Measurements from ENCODE around the gene PDPN. TPM values are rescaled to one million over a fixed set of nuclear protein-coding genes. Genes with fewer than 3 reads are reported as not detected.

Gene PDPN
- total and polyA plus RNA-seq, 2 experiments from 2014 or later, result 67.3 to 82.8 TPM

DNA sequence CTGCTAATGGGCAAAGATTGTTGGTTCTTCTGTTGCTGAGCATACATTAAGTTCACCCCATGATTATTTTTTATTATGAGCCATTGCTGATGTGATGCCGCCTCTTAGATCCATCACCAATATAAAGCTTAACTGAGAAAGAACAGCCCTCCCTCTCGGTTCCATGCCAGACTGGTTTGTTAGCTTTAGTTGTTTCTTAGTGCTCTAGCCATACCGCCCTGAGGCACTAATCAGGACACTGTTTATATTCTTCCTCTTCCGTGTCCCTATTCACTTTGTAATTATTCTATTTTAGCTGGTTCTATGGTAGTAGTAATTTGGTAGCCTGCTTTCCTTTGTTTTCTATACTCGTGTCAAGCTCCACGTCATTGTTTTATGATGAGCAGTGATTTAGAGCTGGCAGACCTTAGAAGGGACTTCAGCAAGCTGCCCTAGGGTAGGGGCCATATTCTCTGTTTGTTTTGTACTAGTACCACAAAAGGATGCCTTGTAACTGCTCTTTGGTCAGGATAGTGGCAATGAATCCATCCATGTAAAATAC, 27.3 kb upstream of the PDPN start:
- Histone ChIP-seq H3F3A (replicated peaks; ENCODE audit: low read depth) (no peaks in the 10 kb centered on the region), H3K79me2 (replicated peaks; ENCODE audit: insufficient read depth) (no peaks in the 10 kb centered on the region), H3K4me1 (ENCODE audit: insufficient read depth) (no peaks in the 10 kb centered on the region), H3K36me3 (ENCODE audit: insufficient read depth) (no peaks in the 10 kb centered on the region), H4K20me1 (replicated peaks; ENCODE audit: insufficient read depth) (no peaks in the 10 kb centered on the region), H3K27ac (ENCODE audit: low read depth) (no peak overlapping the region), H2AFZ (peak overlapping the region; percentile 19; the same call in 1 of the 2 replicates), H3K27me3 (ENCODE audit: insufficient read depth) (no peaks in the 10 kb centered on the region), H3K4me2 (no peak overlapping the region), H3K9me2 (ENCODE audit: insufficient read depth) (no peaks in the 10 kb centered on the region), H3K4me3 (no peak overlapping the region)
- no peak for TF ChIP-seq POLR2AphosphoS5 (IDR thresholded peaks at IDR 0.05; ENCODE audit: low read depth)
- TF ChIP-seq EZH2phosphoT487 (IDR thresholded peaks at IDR 0.05; ENCODE audit: unreplicated experiment), result no peak
- no peak for TF ChIP-seq ZNF114 (CRISPR knock-in tag; IDR thresholded peaks at IDR 0.05)
- no peak for TF ChIP-seq CREB1 (CRISPR knock-in tag; IDR thresholded peaks at IDR 0.05; ENCODE audit: low read depth)
- TF ChIP-seq JUNB (IDR thresholded peaks at IDR 0.05; ENCODE audit: unreplicated experiment), result no peak
- TF ChIP-seq ZNF331 (CRISPR knock-in tag; IDR thresholded peaks at IDR 0.05; ENCODE audit: low read depth), result no peak
- TF ChIP-seq, protein P1, sequence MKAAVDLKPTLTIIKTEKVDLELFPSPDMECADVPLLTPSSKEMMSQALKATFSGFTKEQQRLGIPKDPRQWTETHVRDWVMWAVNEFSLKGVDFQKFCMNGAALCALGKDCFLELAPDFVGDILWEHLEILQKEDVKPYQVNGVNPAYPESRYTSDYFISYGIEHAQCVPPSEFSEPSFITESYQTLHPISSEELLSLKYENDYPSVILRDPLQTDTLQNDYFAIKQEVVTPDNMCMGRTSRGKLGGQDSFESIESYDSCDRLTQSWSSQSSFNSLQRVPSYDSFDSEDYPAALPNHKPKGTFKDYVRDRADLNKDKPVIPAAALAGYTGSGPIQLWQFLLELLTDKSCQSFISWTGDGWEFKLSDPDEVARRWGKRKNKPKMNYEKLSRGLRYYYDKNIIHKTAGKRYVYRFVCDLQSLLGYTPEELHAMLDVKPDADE (IDR thresholded peaks at IDR 0.05), result no peak
- Mint-ChIP-seq H3K36me3 (ENCODE audit: low read depth) (no peaks in the 10 kb centered on the region), H3K4me3 (no peak overlapping the region), H3K27me3 (ENCODE audit: insufficient read depth, low read depth, poor library complexity) (peaks cover 2% of the 10 kb centered on the region), H3K9me3 (no peaks in the 10 kb centered on the region), H3K4me1 (no peaks in the 10 kb centered on the region), H3K27ac (no peak overlapping the region)
- DNase-seq (ENCODE audit: low spot score) (no peak), ATAC-seq (no peak)

DNA sequence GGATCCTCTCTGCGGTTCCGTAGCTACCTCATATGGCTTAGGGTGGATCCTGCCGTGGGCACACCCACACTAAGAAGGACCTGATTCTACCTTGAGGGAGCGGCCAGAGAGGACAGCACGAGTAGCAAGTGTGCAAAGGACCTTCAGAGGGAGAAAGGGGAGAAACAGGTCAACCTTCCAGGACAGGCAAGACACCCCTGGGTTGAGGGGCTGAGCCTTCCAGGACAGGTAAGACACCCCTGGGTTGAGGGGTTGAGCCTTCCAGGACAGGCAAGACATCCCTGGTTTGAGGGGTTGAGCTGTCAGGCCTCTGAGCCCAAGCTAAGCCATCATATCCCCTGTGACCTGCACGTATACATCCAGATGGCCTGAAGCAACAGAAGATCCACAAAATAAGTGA, 23.1 kb upstream of the PDPN start:
- H3K27me3 Mint-ChIP-seq (ENCODE audit: insufficient read depth, low read depth, poor library complexity), result peaks cover 6% of the 10 kb centered on the region
- H3K9me3 Mint-ChIP-seq, result no peaks in the 10 kb centered on the region
- H3K36me3 Mint-ChIP-seq (ENCODE audit: low read depth), result no peaks in the 10 kb centered on the region
- Histone ChIP-seq H4K20me1 (replicated peaks; ENCODE audit: insufficient read depth) (no peaks in the 10 kb centered on the region), H3K79me2 (replicated peaks; ENCODE audit: insufficient read depth) (no peaks in the 10 kb centered on the region), H3K4me2 (no peak overlapping the region), H3F3A (replicated peaks; ENCODE audit: low read depth) (no peaks in the 10 kb centered on the region), H3K4me3 (no peak overlapping the region), H3K9me2 (ENCODE audit: insufficient read depth) (no peaks in the 10 kb centered on the region), H3K4me1 (ENCODE audit: insufficient read depth) (no peaks in the 10 kb centered on the region), H3K27ac (ENCODE audit: low read depth) (no peak overlapping the region), H3K36me3 (ENCODE audit: insufficient read depth) (no peaks in the 10 kb centered on the region), H2AFZ (no peak overlapping the region), H3K27me3 (ENCODE audit: insufficient read depth) (no peaks in the 10 kb centered on the region)
- no peak for DNase-seq (ENCODE audit: low spot score)
- no peaks in the 10 kb centered on the region for H3K4me1 Mint-ChIP-seq
- H3K4me3 Mint-ChIP-seq, result no peak overlapping the region
- no peak overlapping the region for H3K27ac Mint-ChIP-seq
- ATAC-seq, result no peak
- TF ChIP-seq ZNF331 (CRISPR knock-in tag; IDR thresholded peaks at IDR 0.05; ENCODE audit: low read depth), result no peak
- no peak for TF ChIP-seq CREB1 (CRISPR knock-in tag; IDR thresholded peaks at IDR 0.05; ENCODE audit: low read depth)
- TF ChIP-seq EZH2phosphoT487 (IDR thresholded peaks at IDR 0.05; ENCODE audit: unreplicated experiment), result no peak
- TF ChIP-seq NANOG (IDR thresholded peaks at IDR 0.05; ENCODE audit: borderline replicate concordance), result no peak
- TF ChIP-seq, protein P1 (IDR thresholded peaks at IDR 0.05), result no peak
- TF ChIP-seq, protein P2, sequence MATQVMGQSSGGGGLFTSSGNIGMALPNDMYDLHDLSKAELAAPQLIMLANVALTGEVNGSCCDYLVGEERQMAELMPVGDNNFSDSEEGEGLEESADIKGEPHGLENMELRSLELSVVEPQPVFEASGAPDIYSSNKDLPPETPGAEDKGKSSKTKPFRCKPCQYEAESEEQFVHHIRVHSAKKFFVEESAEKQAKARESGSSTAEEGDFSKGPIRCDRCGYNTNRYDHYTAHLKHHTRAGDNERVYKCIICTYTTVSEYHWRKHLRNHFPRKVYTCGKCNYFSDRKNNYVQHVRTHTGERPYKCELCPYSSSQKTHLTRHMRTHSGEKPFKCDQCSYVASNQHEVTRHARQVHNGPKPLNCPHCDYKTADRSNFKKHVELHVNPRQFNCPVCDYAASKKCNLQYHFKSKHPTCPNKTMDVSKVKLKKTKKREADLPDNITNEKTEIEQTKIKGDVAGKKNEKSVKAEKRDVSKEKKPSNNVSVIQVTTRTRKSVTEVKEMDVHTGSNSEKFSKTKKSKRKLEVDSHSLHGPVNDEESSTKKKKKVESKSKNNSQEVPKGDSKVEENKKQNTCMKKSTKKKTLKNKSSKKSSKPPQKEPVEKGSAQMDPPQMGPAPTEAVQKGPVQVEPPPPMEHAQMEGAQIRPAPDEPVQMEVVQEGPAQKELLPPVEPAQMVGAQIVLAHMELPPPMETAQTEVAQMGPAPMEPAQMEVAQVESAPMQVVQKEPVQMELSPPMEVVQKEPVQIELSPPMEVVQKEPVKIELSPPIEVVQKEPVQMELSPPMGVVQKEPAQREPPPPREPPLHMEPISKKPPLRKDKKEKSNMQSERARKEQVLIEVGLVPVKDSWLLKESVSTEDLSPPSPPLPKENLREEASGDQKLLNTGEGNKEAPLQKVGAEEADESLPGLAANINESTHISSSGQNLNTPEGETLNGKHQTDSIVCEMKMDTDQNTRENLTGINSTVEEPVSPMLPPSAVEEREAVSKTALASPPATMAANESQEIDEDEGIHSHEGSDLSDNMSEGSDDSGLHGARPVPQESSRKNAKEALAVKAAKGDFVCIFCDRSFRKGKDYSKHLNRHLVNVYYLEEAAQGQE (IDR thresholded peaks at IDR 0.05; ENCODE audit: unreplicated experiment), result no peak
- no peak for TF ChIP-seq EZH2 (IDR thresholded peaks at IDR 0.05; ENCODE audit: low read depth, unreplicated experiment)
- no peak for TF ChIP-seq JUNB (IDR thresholded peaks at IDR 0.05; ENCODE audit: unreplicated experiment)

Data from GM23338 (cell line).